Esophagus squamous epithelium (tissue), 5 donors: ENCODE data around the gene MEDAG. TPM values are rescaled to one million over a fixed set of nuclear protein-coding genes. Genes with fewer than 3 reads are reported as not detected.

ENCODE experiments used
- DNase-seq: peaks from one replicate; lab custom pipeline; 2025; lab: John Stamatoyannopoulos, UW
- H3K27ac ChIP-seq, 4 donors: fragments of 200-600 bp; sonication (generic); one replicate each; pipeline ENCODE4 v1.5.1; 2016 to 2019; ENCODE audit warnings: mild to moderate bottlenecking in 1 of 4
- H3K27me3 ChIP-seq, 4 donors: fragments of 200-600 bp; sonication (generic); 1 replicate in 3 of 4; 2 replicates in 1 of 4; pipeline versions ENCODE4 v1.5.1 to v1.6.0; 2017 to 2021; ENCODE audit warnings: antibody characterized with exemption in 1 of 4
- H3K36me3 ChIP-seq, 3 donors: fragments of 200-600 bp; sonication (generic); one replicate each; pipeline ENCODE4 v1.5.1; 2016 to 2019
- H3K4me1 ChIP-seq, 3 donors: fragments of 200-600 bp; sonication (generic); one replicate each; pipeline ENCODE4 v1.5.1; 2017 to 2019
- H3K4me3 ChIP-seq, 4 donors: fragments of 200-600 bp; sonication (generic); 1 replicate in 3 of 4; 2 replicates in 1 of 4; pipeline ENCODE4 v1.5.1; 2016 to 2019; ENCODE audit warnings: mild to moderate bottlenecking in 2 of 4, moderate library complexity in 1 of 4
- H3K9me3 ChIP-seq, 3 donors: fragments of 200-600 bp; sonication (generic); one replicate each; pipeline ENCODE4 v1.5.1; 2016 to 2019
- POLR2A ChIP-seq, 4 donors: fragments of 450-650 bp; IDR thresholded peaks; one replicate each; pipeline ENCODE4 v1.6.1; 2017; ENCODE audit warnings: antibody characterized with exemption in 4 of 4, mild to moderate bottlenecking in 4 of 4, moderate library complexity in 3 of 4
- WGBS, 2 donors: methylation state at CpG; one replicate each; pipeline ENCODE4 v1.1.5; 2018; 5-methylcytosine and 5-hydroxymethylcytosine counted together
- intact Hi-C: fragments of 100-400 bp; cut with DNase I; formaldehyde crosslinking; loops from one replicate; pipeline ENCODE4 v1.15.0; 2022
- total RNA-seq, 4 donors: library from RNA; depleted of rRNA; stranded (reverse); fragments of >200 nt; gene quantifications; one replicate each; pipeline ENCODE4 v1.1.0, GENCODE V29; 2016
- TF ChIP-seq, protein P1 (sequence below), 6 experiments: fragments of 450-650 bp in 4 of 6; fragments of 200-600 bp in 2 of 6; sonication (generic) in 2 of 6; IDR thresholded peaks; one replicate each; pipeline ENCODE4 v1.5.1; 2016 to 2019; ENCODE audit warnings: antibody characterized with exemption in 6 of 6, mild to moderate bottlenecking in 4 of 6, moderate library complexity in 4 of 6
- donor health status: DM: yes; HTN: yes; CAD: no.

The MEDAG gene
- total RNA-seq, 4 donors from 2014 or later = 1.1 to 11.3 (median 6.3) TPM

DNA sequence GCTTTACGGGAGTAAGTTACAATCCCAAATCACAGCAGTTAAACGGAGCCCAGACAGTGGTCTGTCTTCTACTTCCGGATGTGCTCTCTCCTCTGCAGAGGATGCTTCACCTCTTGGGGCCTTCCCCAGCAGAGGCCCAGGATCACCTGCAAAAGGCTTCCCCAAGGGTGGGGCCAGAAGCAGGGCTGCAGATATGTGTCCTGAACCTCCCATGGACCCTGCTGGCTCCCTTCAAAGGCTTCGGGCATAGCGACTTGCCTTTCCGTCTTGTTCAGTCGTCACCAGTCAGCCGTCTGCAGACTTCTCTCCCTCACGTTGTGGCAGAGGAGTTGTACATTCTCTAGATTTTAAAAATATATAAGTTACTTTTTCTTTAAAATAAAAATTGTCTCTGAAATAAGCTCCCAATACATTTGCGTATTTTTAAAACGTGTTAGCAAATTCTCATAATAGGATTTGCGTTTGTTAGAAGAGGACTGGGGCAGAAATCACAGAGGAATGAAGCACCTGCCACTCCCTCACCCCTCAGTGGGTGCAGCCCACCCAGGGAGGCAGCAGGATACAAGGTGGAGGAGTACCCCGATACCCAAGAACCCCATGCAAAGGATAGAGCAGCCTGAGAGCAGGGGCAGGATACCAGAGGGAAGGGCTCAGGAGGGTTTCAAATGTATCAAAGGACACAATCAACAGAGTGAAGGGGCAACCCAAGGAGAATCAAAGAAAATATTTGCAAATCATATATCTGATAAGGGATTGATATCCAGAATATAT lies 22.9 kb upstream of the MEDAG start:
- Histone ChIP-seq H3K27me3 (peaks cover 0 to 5% (median 0%) of the 10 kb centered on the region in 4 donors), H3K9me3 (no peaks in the 10 kb centered on the region), H3K36me3 (no peaks in the 10 kb centered on the region), H3K27ac (no peak overlapping the region), H3K4me3 (no peak overlapping the region), H3K4me1 (peaks cover 0 to 24% (median 11%) of the 10 kb centered on the region in 3 donors)
- 74 to 81% methylated on average over 13 of the region's 13 CpGs for WGBS, 2 donors
- intact Hi-C loops = no loop called here
- no peak for TF ChIP-seq POLR2A (IDR thresholded peaks at IDR 0.05)
- TF ChIP-seq, protein P1, sequence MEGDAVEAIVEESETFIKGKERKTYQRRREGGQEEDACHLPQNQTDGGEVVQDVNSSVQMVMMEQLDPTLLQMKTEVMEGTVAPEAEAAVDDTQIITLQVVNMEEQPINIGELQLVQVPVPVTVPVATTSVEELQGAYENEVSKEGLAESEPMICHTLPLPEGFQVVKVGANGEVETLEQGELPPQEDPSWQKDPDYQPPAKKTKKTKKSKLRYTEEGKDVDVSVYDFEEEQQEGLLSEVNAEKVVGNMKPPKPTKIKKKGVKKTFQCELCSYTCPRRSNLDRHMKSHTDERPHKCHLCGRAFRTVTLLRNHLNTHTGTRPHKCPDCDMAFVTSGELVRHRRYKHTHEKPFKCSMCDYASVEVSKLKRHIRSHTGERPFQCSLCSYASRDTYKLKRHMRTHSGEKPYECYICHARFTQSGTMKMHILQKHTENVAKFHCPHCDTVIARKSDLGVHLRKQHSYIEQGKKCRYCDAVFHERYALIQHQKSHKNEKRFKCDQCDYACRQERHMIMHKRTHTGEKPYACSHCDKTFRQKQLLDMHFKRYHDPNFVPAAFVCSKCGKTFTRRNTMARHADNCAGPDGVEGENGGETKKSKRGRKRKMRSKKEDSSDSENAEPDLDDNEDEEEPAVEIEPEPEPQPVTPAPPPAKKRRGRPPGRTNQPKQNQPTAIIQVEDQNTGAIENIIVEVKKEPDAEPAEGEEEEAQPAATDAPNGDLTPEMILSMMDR (IDR thresholded peaks at IDR 0.05) = no peak
- no peak for DNase-seq

GRCh38 chr13:30884543-30884942 lies 21.5 kb upstream of the MEDAG start:
- 70 to 82% methylated on average over 5 of the region's 5 CpGs for WGBS, 2 donors
- Histone ChIP-seq H3K4me3 (no peak overlapping the region), H3K4me1 (peaks cover 0 to 22% (median 11%) of the 10 kb centered on the region in 3 donors), H3K27ac (no peak overlapping the region), H3K36me3 (no peaks in the 10 kb centered on the region), H3K27me3 (peaks cover 0 to 5% (median 0%) of the 10 kb centered on the region in 4 donors), H3K9me3 (no peaks in the 10 kb centered on the region)
- no peak for DNase-seq
- no peak for TF ChIP-seq POLR2A (IDR thresholded peaks at IDR 0.05)
- TF ChIP-seq, protein P1 (IDR thresholded peaks at IDR 0.05) = no peak
- intact Hi-C loops = no loop called here

DNA sequence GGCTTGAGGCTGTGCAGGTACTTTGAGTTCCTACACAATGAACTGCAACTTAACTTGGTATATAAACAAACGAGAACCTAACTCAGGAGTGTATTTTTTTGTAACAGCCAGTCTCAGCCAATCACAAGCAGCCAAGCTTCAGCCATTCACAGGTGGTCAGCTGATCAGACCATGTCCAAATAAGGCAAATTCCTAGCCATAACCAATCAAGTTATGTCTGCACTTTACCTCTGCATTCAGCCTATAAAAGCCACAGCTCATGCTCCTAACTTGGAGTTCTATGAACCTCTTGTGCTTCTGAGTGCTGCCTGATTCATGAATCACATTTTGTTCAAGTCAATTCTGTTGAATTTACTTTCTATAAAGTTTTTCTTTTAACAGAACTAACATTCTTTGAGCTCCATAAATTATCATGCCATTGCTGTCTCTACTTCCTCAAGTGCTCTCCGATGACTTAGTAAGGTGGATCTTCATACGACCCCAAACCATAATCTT lies 16.8 kb upstream of the MEDAG start:
- Histone ChIP-seq H3K4me1 (no peaks in the 10 kb centered on the region), H3K36me3 (no peaks in the 10 kb centered on the region), H3K4me3 (no peak overlapping the region), H3K27ac (no peak overlapping the region), H3K9me3 (no peaks in the 10 kb centered on the region), H3K27me3 (no peaks in the 10 kb centered on the region)
- 84 to 91% methylated on average over 3 of the region's 3 CpGs for WGBS, 2 donors
- intact Hi-C loops = no loop called here
- DNase-seq = no peak
- TF ChIP-seq, protein P1 (IDR thresholded peaks at IDR 0.05) = no peak
- no peak for TF ChIP-seq POLR2A (IDR thresholded peaks at IDR 0.05)

GRCh38 chr13:30892966-30893365 lies 13.1 kb upstream of the MEDAG start:
- TF ChIP-seq, protein P1 (IDR thresholded peaks at IDR 0.05) = peak in 2 of 6 experiments; percentile 8 to 23
- no peak for TF ChIP-seq POLR2A (IDR thresholded peaks at IDR 0.05)

GRCh38 chr13:30895773-30896172 lies 10.3 kb upstream of the MEDAG start:
- 63 to 74% methylated on average over 4 of the region's 4 CpGs for WGBS, 2 donors
- intact Hi-C loops = no loop called here

More at GRCh38 chr13:30892966-30893365, 13.1 kb upstream of the MEDAG start:
- no peaks in the 10 kb centered on the region for H3K27me3 ChIP-seq
- H3K9me3 ChIP-seq = no peaks in the 10 kb centered on the region
- no peaks in the 10 kb centered on the region for H3K36me3 ChIP-seq
- no peak for DNase-seq
- H3K4me3 ChIP-seq = no peak overlapping the region
- H3K27ac ChIP-seq = no peak overlapping the region
- intact Hi-C loops = no loop called here
- peaks cover 0 to 12% (median 0%) of the 10 kb centered on the region in 3 donors for H3K4me1 ChIP-seq
- WGBS, 2 donors = 40 to 49% methylated on average over 4 to 6 of the region's 6 CpGs

More at GRCh38 chr13:30895773-30896172, 10.3 kb upstream of the MEDAG start:
- H3K9me3 ChIP-seq = no peaks in the 10 kb centered on the region
- no peaks in the 10 kb centered on the region for H3K27me3 ChIP-seq
- DNase-seq = no peak
- no peaks in the 10 kb centered on the region for H3K36me3 ChIP-seq
- TF ChIP-seq POLR2A (IDR thresholded peaks at IDR 0.05) = no peak
- TF ChIP-seq, protein P1 (IDR thresholded peaks at IDR 0.05) = no peak
- no peak overlapping the region for H3K4me3 ChIP-seq
- H3K4me1 ChIP-seq = peaks cover 0 to 29% (median 6%) of the 10 kb centered on the region in 3 donors
- peak overlapping the region in 3 of 4 donors; percentile 15 to 71 (median 61) for H3K27ac ChIP-seq
